Naive B cell (primary cell): ENCODE results near the gene ADAMTS6. TPM values are rescaled to one million over a fixed set of nuclear protein-coding genes. Genes with fewer than 3 reads are reported as not detected.
A peak's percentile ranks its signal among the peaks of the same experiment; 100 is the strongest.
"Not testable (repeated sequence)": the region's sequence is repeated elsewhere in the genome, so short reads cannot be mapped to it uniquely, and the experiment has no call there.

Experiments
- ATAC-seq, 2 donors: fragments of 150-1000 bp; cut with Tn5 transposase; 2 replicates each; pipeline ENCODE4 v1.10.0; 2021; ENCODE audit warnings: low read depth in 2 of 2, mild to moderate bottlenecking in 2 of 2, moderate library complexity in 2 of 2
- DNase-seq: peaks from one replicate; pipeline ENCODE4 v3.0.0; 2022
- H3K27ac Mint-ChIP-seq, 6 donors: one replicate each; pipeline ENCODE4 v1.8.0; 2020 to 2022; ENCODE audit warnings: mild to moderate bottlenecking in 6 of 6, mixed read lengths in 6 of 6, moderate library complexity in 5 of 6, inconsistent platforms in 2 of 6
- H3K27me3 Mint-ChIP-seq, 3 donors: one replicate each; pipeline ENCODE4 v1.8.0; 2021 to 2022; ENCODE audit warnings: mixed read lengths in 3 of 3, mild to moderate bottlenecking in 1 of 3
- H3K36me3 Mint-ChIP-seq, 2 donors: one replicate each; pipeline ENCODE4 v1.8.0; 2020 to 2022; ENCODE audit warnings: mixed read lengths in 2 of 2, inconsistent platforms in 1 of 2, mild to moderate bottlenecking in 1 of 2
- H3K4me1 Mint-ChIP-seq, 3 donors: one replicate each; pipeline ENCODE4 v1.8.0; 2020 to 2022; ENCODE audit warnings: mixed read lengths in 3 of 3, inconsistent platforms in 1 of 3, mild to moderate bottlenecking in 1 of 3, moderate library complexity in 1 of 3
- H3K4me3 Mint-ChIP-seq, 8 donors: one replicate each; pipeline ENCODE4 v1.8.0; 2020 to 2022; ENCODE audit warnings: mild to moderate bottlenecking in 8 of 8, mixed read lengths in 8 of 8, moderate library complexity in 8 of 8, inconsistent platforms in 2 of 8
- H3K9me3 Mint-ChIP-seq, 7 donors: one replicate each; pipeline ENCODE4 v1.8.0; 2020 to 2022; ENCODE audit warnings: mixed read lengths in 7 of 7, mild to moderate bottlenecking in 5 of 7, inconsistent platforms in 2 of 7, moderate library complexity in 1 of 7
- polyA plus RNA-seq, 6 donors: library from polyadenylated mRNA; unstranded; fragments of 300-500 nt; fragmentation: Illumina TruSeq; gene quantifications; one replicate each; pipeline ENCODE4 v1.2.3, GENCODE V29; 2021; ENCODE audit warnings: low read depth in 6 of 6

Gene ADAMTS6
- polyA plus RNA-seq, 6 donors from 2014 or later = 0.19 to 0.80 (median 0.48) TPM

DNA sequence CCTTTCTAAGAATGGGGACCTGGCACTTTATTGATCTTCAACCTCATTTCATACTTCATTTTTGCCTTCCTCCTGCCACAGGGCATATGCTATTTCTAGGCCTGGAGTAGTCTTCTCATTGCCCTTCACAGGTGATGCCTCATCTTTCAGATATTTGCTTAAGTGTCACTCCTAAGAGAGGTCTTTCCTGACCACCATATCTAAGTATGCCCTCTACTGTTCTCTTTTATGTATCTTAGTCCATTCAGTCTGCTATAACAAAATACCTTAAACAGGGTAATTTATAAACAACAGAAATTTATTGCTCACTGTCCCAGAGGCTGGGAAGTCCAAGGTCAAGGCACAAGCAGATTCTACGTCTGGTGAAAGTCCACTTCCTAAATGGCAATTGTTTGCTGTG, 99.1 kb downstream of the ADAMTS6 start:
- DNase-seq (no peak), ATAC-seq (no peak)
- Mint-ChIP-seq H3K36me3 (no peaks in the 10 kb centered on the region), H3K9me3 (no peaks in the 10 kb centered on the region), H3K27me3 (no peaks in the 10 kb centered on the region), H3K4me3 (no peak overlapping the region), H3K27ac (no peak overlapping the region), H3K4me1 (no peaks in the 10 kb centered on the region)

- not testable (repeated sequence) for H3K4me1 Mint-ChIP-seq, ATAC-seq, H3K9me3 Mint-ChIP-seq, H3K27me3 Mint-ChIP-seq, DNase-seq, H3K4me3 Mint-ChIP-seq, H3K27ac Mint-ChIP-seq, H3K36me3 Mint-ChIP-seq
Measured at GRCh38 chr5:65370505-65370904, 111.2 kb downstream of the ADAMTS6 start.

DNA sequence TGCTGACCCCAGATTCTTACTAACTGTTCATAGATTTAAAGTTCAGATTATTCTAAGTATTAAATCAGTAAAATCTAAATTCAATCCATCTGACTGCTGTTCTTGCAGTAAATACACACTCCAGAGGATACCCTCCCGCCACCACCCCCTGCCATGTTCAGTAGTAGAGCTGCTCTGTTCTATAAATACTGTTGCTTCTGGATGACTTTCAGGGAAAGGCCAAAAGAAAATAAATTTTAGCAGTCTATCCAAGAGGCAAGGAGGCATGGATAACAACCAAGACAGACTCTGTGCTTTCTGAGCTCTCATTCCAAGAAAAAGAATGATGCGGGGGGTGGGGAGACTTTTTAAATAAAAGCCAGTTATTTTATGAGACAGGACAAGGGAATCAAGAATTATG, 115.1 kb downstream of the ADAMTS6 start:
- no peaks in the 10 kb centered on the region for H3K36me3 Mint-ChIP-seq
- no peak for ATAC-seq

GRCh38 chr5:65364907-65365306, 116.8 kb downstream of the ADAMTS6 start:
- DNase-seq (no peak), ATAC-seq (no peak)
- H3K4me1 Mint-ChIP-seq = no peaks in the 10 kb centered on the region
- H3K9me3 Mint-ChIP-seq = no peaks in the 10 kb centered on the region
- no peak overlapping the region for H3K27ac Mint-ChIP-seq
- H3K4me3 Mint-ChIP-seq = no peak overlapping the region
- H3K36me3 Mint-ChIP-seq = no peaks in the 10 kb centered on the region
- H3K27me3 Mint-ChIP-seq = no peaks in the 10 kb centered on the region

More for the DNA sequence above, 115.1 kb downstream of the ADAMTS6 start:
- Mint-ChIP-seq H3K9me3 (peaks cover 0 to under 1% (median 0%) of the 10 kb centered on the region in 7 donors), H3K27me3 (no peaks in the 10 kb centered on the region), H3K27ac (no peak overlapping the region), H3K4me1 (no peaks in the 10 kb centered on the region), H3K4me3 (peak overlapping the region in 1 of 8 donors; percentile 9)
- DNase-seq = no peak

- DNase-seq (no peak), ATAC-seq (no peak)
- no peak overlapping the region for H3K4me3 Mint-ChIP-seq
- no peaks in the 10 kb centered on the region for H3K36me3 Mint-ChIP-seq
- H3K27ac Mint-ChIP-seq = no peak overlapping the region
- H3K27me3 Mint-ChIP-seq = no peaks in the 10 kb centered on the region
- H3K4me1 Mint-ChIP-seq = no peaks in the 10 kb centered on the region
- H3K9me3 Mint-ChIP-seq = no peaks in the 10 kb centered on the region
Measured at GRCh38 chr5:65363499-65363898, 118.2 kb downstream of the ADAMTS6 start.

- Mint-ChIP-seq H3K27me3 (no peaks in the 10 kb centered on the region), H3K4me1 (no peaks in the 10 kb centered on the region), H3K27ac (no peak overlapping the region), H3K36me3 (no peaks in the 10 kb centered on the region), H3K4me3 (no peak overlapping the region), H3K9me3 (no peaks in the 10 kb centered on the region)
- no peak for ATAC-seq
- DNase-seq = no peak
Measured at GRCh38 chr5:65359981-65360380, 121.7 kb downstream of the ADAMTS6 start.

DNA sequence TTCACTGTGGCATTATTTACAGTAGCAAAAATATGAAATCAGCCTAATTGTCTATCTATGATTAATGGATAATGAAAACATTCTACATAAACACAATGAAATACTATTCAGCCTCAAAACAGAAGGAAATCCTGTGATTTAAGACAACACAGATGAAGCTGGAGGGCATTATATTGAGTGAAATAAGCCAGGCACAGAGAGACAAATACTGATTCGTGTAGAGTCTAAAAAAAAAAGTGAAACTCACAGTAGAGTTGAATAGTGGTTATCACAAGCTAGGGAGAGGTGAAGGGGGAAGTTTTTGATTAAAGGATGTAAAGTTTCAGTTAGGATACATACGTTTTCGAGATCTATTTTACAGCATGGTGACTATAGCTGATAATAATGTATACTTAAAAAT, 122.2 kb downstream of the ADAMTS6 start:
- H3K27ac Mint-ChIP-seq = no peak overlapping the region
- no peak for DNase-seq
- no peaks in the 10 kb centered on the region for H3K36me3 Mint-ChIP-seq
- H3K9me3 Mint-ChIP-seq = no peaks in the 10 kb centered on the region
- no peaks in the 10 kb centered on the region for H3K4me1 Mint-ChIP-seq
- no peak overlapping the region for H3K4me3 Mint-ChIP-seq
- H3K27me3 Mint-ChIP-seq = no peaks in the 10 kb centered on the region
- ATAC-seq = no peak

DNA sequence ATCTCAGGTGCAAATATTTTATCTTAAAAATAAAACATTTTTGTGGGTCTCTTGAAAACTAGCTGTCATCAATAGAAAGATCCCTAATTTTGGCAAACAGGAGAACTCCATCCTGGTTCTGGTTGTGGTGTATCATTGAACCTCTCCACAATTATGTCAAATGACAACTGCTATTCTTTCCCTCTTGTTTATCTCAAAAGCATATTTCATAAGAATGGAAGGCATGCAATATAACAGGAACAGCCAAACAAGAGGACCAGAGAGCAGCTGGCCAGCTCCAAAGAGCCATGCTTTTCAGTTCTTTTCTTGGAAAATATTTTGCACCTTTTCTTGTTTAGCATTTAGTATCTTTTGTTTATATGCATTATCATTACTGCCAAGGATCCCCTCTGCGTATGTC, 125.4 kb downstream of the ADAMTS6 start:
- Mint-ChIP-seq H3K9me3 (no peaks in the 10 kb centered on the region), H3K27me3 (no peaks in the 10 kb centered on the region), H3K4me1 (no peaks in the 10 kb centered on the region), H3K27ac (no peak overlapping the region), H3K36me3 (no peaks in the 10 kb centered on the region), H3K4me3 (no peak overlapping the region)
- ATAC-seq (no peak), DNase-seq (no peak)

DNA sequence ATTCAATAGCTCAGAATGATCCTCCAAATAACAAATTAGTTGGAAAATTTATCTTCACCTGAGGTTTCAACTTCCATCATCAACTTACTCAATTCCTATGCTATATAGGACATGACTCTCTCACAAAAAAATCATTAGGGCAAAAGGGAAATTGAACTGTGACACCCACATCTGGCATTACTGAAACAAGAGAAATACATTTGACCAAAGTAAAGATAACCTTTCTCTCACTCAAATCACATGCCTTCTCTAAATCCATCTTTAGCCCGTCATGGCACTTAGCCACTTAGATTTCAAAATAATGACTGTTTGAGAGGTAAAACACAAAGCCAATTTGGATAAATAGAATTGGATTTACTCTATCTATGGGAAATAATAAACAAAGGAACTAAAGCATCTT, 126.4 kb downstream of the ADAMTS6 start:
- Mint-ChIP-seq H3K27me3 (no peaks in the 10 kb centered on the region), H3K27ac (peak overlapping the region in 1 of 6 donors; percentile 17), H3K9me3 (no peaks in the 10 kb centered on the region), H3K4me3 (no peak overlapping the region), H3K4me1 (no peaks in the 10 kb centered on the region), H3K36me3 (peaks cover 0 to 1% of the 10 kb centered on the region in 2 donors)
- no peak for ATAC-seq
- DNase-seq = no peak

DNA sequence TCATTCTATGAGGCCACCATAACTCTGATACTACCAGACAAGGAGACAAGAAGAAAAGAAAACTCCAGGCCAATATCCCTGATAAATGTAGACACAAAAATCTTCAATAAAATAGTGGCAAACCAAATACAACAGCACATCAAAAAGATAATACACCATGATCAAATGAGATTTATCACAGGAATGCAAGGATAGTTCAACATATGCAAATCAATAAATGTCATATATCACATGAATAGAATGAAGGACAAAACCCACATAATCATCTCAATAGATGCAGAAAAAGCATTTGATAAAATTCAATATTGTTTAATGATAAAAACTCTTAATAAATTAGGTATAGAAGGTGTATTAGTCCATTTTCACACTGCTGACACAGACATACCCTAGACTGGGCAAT, 139.9 kb downstream of the ADAMTS6 start:
- Mint-ChIP-seq H3K27ac (no peak overlapping the region), H3K36me3 (peaks cover 15 to 22% of the 10 kb centered on the region in 2 donors)

GRCh38 chr5:65338606-65339151, 143.0 kb downstream of the ADAMTS6 start:
- H3K36me3 Mint-ChIP-seq = peaks cover 15 to 20% of the 10 kb centered on the region in 2 donors
- no peaks in the 10 kb centered on the region for H3K27me3 Mint-ChIP-seq

More for the DNA sequence above, 139.9 kb downstream of the ADAMTS6 start:
- ATAC-seq = no peak
- Mint-ChIP-seq H3K4me1 (no peaks in the 10 kb centered on the region), H3K27me3 (no peaks in the 10 kb centered on the region), H3K4me3 (no peak overlapping the region), H3K9me3 (peaks cover 13 to 56% (median 36%) of the 10 kb centered on the region in 7 donors)
- no peak for DNase-seq

DNA sequence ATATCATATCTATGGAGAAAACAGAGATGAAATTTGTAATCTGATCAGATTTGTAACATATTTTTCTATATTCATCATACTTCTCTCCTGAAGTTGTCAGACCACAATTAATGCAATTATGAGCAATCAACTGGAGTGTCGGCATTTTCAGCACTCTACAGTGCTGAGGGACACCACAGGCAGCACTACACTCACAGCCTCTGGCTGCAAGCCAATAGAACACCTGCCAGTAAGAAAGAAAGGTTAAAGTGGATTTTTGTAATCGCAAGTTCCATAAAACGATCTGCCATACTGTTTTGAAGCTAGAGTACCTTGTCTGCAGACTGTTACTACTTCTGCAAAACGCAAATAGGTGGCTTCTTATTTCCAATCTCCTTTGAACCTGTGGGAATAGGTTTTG, 147.6 kb downstream of the ADAMTS6 start:
- Mint-ChIP-seq H3K9me3 (peaks cover 0 to 4% (median 0%) of the 10 kb centered on the region in 7 donors), H3K36me3 (no peaks in the 10 kb centered on the region), H3K4me1 (no peaks in the 10 kb centered on the region), H3K4me3 (no peak overlapping the region), H3K27me3 (no peaks in the 10 kb centered on the region), H3K27ac (no peak overlapping the region)
- ATAC-seq (no peak), DNase-seq (no peak)

More at GRCh38 chr5:65338606-65339151, 143.0 kb downstream of the ADAMTS6 start:
- no peak overlapping the region for H3K27ac Mint-ChIP-seq
- H3K4me3 Mint-ChIP-seq = no peak overlapping the region
- DNase-seq (no peak), ATAC-seq (no peak)
- no peaks in the 10 kb centered on the region for H3K4me1 Mint-ChIP-seq
- H3K9me3 Mint-ChIP-seq = peaks cover 13 to 49% (median 34%) of the 10 kb centered on the region in 7 donors

GRCh38 chr5:65332591-65332990, 149.1 kb downstream of the ADAMTS6 start:
- Mint-ChIP-seq H3K4me3 (no peak overlapping the region), H3K36me3 (peaks cover 0 to 7% of the 10 kb centered on the region in 2 donors), H3K4me1 (no peaks in the 10 kb centered on the region), H3K27me3 (no peaks in the 10 kb centered on the region), H3K9me3 (no peaks in the 10 kb centered on the region), H3K27ac (no peak overlapping the region)
- ATAC-seq (no peak), DNase-seq (no peak)

DNA sequence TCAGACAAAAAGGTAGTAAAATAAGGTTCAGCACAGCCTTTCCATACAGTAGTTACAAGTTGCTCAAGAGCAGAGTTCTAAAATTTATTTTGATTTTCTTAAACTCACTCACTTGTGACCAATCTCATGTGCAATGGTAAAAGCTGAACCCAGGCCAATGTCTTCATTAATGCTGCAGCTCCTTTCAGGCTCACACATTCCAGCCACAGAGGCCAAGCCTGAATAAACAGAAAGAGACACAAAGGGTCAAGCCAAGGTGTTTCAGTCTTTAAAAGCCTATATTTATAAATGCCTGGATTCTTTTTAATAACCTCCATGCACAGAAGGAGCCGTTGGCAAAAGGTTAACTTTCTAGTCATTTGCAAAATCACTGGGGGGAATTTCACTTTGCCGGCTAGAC, 152.5 kb downstream of the ADAMTS6 start:
- Mint-ChIP-seq H3K27me3 (no peaks in the 10 kb centered on the region), H3K4me3 (no peak overlapping the region), H3K27ac (no peak overlapping the region), H3K36me3 (peaks cover 0 to 7% of the 10 kb centered on the region in 2 donors), H3K9me3 (no peaks in the 10 kb centered on the region), H3K4me1 (no peaks in the 10 kb centered on the region)
- no peak for ATAC-seq
- DNase-seq = no peak

DNA sequence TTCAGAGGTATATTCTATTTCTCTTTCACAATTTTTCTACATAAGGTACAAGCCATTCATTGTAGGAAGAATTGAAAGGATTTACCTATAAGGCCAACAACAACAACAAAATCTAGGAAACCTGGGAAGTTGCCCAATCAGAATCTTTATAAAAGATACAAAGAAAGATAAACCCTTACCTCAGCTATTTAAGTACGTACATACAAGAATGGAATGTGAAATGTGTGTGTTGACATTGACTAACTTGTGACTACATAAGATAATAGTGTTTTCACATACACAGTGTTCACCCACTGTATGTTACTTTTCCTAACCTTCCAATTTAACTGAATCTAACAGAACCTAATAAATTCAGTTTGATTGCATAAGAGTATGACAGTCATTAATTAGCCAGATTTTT, 154.1 kb downstream of the ADAMTS6 start:
- no peaks in the 10 kb centered on the region for H3K9me3 Mint-ChIP-seq
- no peaks in the 10 kb centered on the region for H3K27me3 Mint-ChIP-seq
- H3K36me3 Mint-ChIP-seq = peaks cover 0 to 7% of the 10 kb centered on the region in 2 donors
- H3K4me3 Mint-ChIP-seq = no peak overlapping the region
- H3K27ac Mint-ChIP-seq = no peak overlapping the region
- no peak for DNase-seq
- H3K4me1 Mint-ChIP-seq = no peaks in the 10 kb centered on the region
- ATAC-seq = no peak
